ENCODE data around the gene HIF3A.

- no peak for TF ChIP-seq POLR2A (IDR thresholded peaks at IDR 0.05)
- TF ChIP-seq, protein P1, sequence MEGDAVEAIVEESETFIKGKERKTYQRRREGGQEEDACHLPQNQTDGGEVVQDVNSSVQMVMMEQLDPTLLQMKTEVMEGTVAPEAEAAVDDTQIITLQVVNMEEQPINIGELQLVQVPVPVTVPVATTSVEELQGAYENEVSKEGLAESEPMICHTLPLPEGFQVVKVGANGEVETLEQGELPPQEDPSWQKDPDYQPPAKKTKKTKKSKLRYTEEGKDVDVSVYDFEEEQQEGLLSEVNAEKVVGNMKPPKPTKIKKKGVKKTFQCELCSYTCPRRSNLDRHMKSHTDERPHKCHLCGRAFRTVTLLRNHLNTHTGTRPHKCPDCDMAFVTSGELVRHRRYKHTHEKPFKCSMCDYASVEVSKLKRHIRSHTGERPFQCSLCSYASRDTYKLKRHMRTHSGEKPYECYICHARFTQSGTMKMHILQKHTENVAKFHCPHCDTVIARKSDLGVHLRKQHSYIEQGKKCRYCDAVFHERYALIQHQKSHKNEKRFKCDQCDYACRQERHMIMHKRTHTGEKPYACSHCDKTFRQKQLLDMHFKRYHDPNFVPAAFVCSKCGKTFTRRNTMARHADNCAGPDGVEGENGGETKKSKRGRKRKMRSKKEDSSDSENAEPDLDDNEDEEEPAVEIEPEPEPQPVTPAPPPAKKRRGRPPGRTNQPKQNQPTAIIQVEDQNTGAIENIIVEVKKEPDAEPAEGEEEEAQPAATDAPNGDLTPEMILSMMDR (IDR thresholded peaks at IDR 0.05) = no peak
Observed at GRCh38 chr19:46251416-46251815, 45.4 kb upstream of the HIF3A start.

Measured in breast epithelium (tissue), 3 donors.